Inflammatory macrophage treated with lipopolysaccharide for 4 hours (primary cell): Measurements from ENCODE around the gene SLC17A1.

Source experiments
- DNase-seq: peaks from one replicate; pipeline ENCODE4 v3.0.0-alpha.2; 2020

The SLC17A1 gene

GRCh38 chr6:25832307-25832662 lies 433 bp upstream of the SLC17A1 start:
- DNase-seq: no peak

GRCh38 chr6:25830458-25830857 lies 1.4 kb downstream of the SLC17A1 start:
- no peak for DNase-seq

GRCh38 chr6:25829375-25829774 lies 2.5 kb downstream of the SLC17A1 start:
- no peak for DNase-seq

GRCh38 chr6:25821341-25821740 lies 10.5 kb downstream of the SLC17A1 start:
- DNase-seq: no peak

- DNase-seq: no peak
Observed at GRCh38 chr6:25816252-25816651, 15.6 kb downstream of the SLC17A1 start.

- DNase-seq: no peak
Observed at GRCh38 chr6:25815194-25815593, 16.7 kb downstream of the SLC17A1 start.

- DNase-seq: no peak
Observed at GRCh38 chr6:25804804-25805203, 27.0 kb downstream of the SLC17A1 start.

- DNase-seq: no peak
Observed at GRCh38 chr6:25801436-25801835, 30.4 kb downstream of the SLC17A1 start.

GRCh38 chr6:25794784-25795183 lies 37.1 kb downstream of the SLC17A1 start:
- DNase-seq: no peak

- DNase-seq: no peak
Observed at GRCh38 chr6:25793970-25794369, 37.9 kb downstream of the SLC17A1 start.

GRCh38 chr6:25792016-25792415 lies 39.8 kb downstream of the SLC17A1 start:
- no peak for DNase-seq

- no peak for DNase-seq
Observed at GRCh38 chr6:25789475-25789874, 42.4 kb downstream of the SLC17A1 start.

- DNase-seq: peak; percentile 39
Observed at GRCh38 chr6:25788305-25788922, 43.4 kb downstream of the SLC17A1 start.

GRCh38 chr6:25787428-25787827 lies 44.4 kb downstream of the SLC17A1 start:
- no peak for DNase-seq

GRCh38 chr6:25781134-25781533 lies 50.7 kb downstream of the SLC17A1 start:
- DNase-seq: no peak

- no peak for DNase-seq
Observed at GRCh38 chr6:25777856-25778649, 53.8 kb downstream of the SLC17A1 start.

- no peak for DNase-seq
Observed at GRCh38 chr6:25777031-25777430, 54.8 kb downstream of the SLC17A1 start.

GRCh38 chr6:25774120-25774715 lies 57.6 kb downstream of the SLC17A1 start:
- no peak for DNase-seq

GRCh38 chr6:25769983-25770382 lies 61.9 kb downstream of the SLC17A1 start:
- DNase-seq: no peak

- no peak for DNase-seq
Observed at GRCh38 chr6:25768566-25768965, 63.3 kb downstream of the SLC17A1 start.

- no peak for DNase-seq
Observed at GRCh38 chr6:25764611-25765010, 67.2 kb downstream of the SLC17A1 start.

- no peak for DNase-seq
Observed at GRCh38 chr6:25757936-25758642, 73.8 kb downstream of the SLC17A1 start.
